Astrocyte of the spinal cord (primary cell): ENCODE results near the gene CEBPA.

Source experiments
- DNase-seq: peaks from one replicate; pipeline ENCODE4 v3.0.0; 2011; ENCODE audit warnings: low read depth, low spot score
- H3K4me3 ChIP-seq: 2 replicates; pipeline ENCODE4 v1.5.1; 2011; ENCODE audit warnings: low read depth, mild to moderate bottlenecking, low read length, moderate library complexity
- CTCF ChIP-seq: IDR thresholded peaks from 2 replicates; pipeline ENCODE4 v1.5.1; 2012; ENCODE audit warnings: low read depth, mild to moderate bottlenecking, low read length, inconsistent platforms
- in situ Hi-C: cut with HindIII; loops from 2 replicates; pipeline ENCODE4 v1.10.0; 2017; ENCODE audit warnings: low sequenced_read_pairs

Gene CEBPA

GRCh38 chr19:33277434-33277833, 24.9 kb downstream of the CEBPA start:
- no peak for DNase-seq
- no peak for TF ChIP-seq CTCF
- in situ Hi-C loops: no loop called here
- H3K4me3 ChIP-seq: no peak overlapping the region

GRCh38 chr19:33275933-33276619, 26.3 kb downstream of the CEBPA start:
- no peak overlapping the region for H3K4me3 ChIP-seq
- no peak for TF ChIP-seq CTCF
- in situ Hi-C loops: no loop called here
- DNase-seq: no peak

GRCh38 chr19:33275559-33275932, 26.8 kb downstream of the CEBPA start:
- no peak for DNase-seq
- no peak for TF ChIP-seq CTCF
- no peak overlapping the region for H3K4me3 ChIP-seq
- in situ Hi-C loops: no loop called here

GRCh38 chr19:33274663-33275558, 27.4 kb downstream of the CEBPA start:
- H3K4me3 ChIP-seq: no peak overlapping the region
- in situ Hi-C loops: no loop called here
- no peak for TF ChIP-seq CTCF
- DNase-seq: no peak

- no peak overlapping the region for H3K4me3 ChIP-seq
- peak; percentile 56 for DNase-seq
- no peak for TF ChIP-seq CTCF
- in situ Hi-C loops: no loop called here
Measured at GRCh38 chr19:33273881-33274662, 28.3 kb downstream of the CEBPA start.

GRCh38 chr19:33273065-33273736, 29.1 kb downstream of the CEBPA start:
- TF ChIP-seq CTCF: no peak
- H3K4me3 ChIP-seq: no peak overlapping the region
- no peak for DNase-seq
- in situ Hi-C loops: no loop called here
